ENCODE results near the gene SPATA2.

The SPATA2 gene

GRCh38 chr20:49929142-49929494, 13.8 kb upstream of the SPATA2 start:
- DNase-seq, result no peak

GRCh38 chr20:49928411-49929141, 13.2 kb upstream of the SPATA2 start:
- peak; percentile 31 to 69 for DNase-seq

GRCh38 chr20:49925901-49926454, 10.6 kb upstream of the SPATA2 start:
- no peak for DNase-seq

DNA sequence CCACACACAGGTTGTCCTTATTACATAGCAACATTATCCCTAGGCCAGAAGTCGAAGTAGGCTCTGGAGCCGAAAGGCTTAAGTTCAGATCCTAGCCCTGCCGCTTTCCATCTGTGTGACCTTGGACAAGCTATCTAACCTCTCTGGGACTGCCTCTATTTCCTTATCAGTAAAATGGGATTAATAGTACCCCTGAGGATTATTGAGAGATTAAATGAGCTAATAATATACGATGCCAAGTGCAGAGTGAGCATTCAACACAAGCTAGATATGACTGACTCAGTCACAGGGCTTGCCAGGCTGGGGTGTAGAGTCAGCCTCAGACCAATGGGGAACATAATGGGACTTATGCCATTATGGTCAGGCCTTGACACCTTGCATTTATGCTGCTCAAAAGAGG, 8.9 kb upstream of the SPATA2 start:
- DNase-seq, result no peak

GRCh38 chr20:49919461-49919860, 4.1 kb upstream of the SPATA2 start:
- no peak for DNase-seq

DNA sequence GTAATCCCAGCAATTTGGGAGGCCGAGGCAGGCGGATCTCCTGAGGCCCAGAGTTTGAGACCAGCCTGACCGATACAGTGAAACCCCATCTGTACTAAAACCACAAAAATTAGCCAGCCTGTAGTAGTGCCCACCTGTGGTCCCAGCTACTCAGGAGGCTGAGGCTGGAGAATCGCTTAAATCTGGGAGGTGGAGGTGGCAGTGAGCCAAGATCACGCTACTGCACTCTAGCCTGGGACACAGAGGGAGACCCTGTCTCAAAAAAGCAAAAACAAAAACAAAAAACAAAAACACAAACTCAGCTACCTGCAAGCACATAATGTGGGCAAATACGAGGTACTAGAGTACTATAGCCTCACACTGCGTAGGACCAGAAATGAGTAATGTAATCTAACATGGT, 3.7 kb upstream of the SPATA2 start:
- no peak for DNase-seq

DNA sequence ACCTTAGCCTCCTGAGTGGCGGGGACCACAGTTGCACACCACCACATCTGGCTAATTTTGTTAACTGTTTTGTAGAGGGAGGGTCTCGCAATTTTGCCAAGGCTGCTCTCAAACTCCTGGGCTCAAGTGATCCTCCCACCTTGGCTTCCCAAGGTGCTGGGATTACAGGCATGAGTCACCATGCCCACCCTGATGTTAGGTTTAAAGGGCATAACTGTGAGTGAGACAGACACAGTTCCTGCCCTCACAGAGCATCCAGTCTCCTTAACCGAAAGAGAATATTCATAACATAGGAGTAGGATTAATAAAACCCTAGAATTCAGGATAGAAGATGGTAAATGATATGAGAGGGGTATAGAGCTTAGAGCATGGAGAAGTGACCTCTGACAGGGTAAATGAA, 3.1 kb upstream of the SPATA2 start:
- no peak for DNase-seq

GRCh38 chr20:49916146-49917002, 1.0 kb upstream of the SPATA2 start:
- peak in 1 of 2 experiments; percentile 23 for DNase-seq

- DNase-seq, result no peak
Observed at GRCh38 chr20:49915118-49915379, 280 bp downstream of the SPATA2 start.

DNA sequence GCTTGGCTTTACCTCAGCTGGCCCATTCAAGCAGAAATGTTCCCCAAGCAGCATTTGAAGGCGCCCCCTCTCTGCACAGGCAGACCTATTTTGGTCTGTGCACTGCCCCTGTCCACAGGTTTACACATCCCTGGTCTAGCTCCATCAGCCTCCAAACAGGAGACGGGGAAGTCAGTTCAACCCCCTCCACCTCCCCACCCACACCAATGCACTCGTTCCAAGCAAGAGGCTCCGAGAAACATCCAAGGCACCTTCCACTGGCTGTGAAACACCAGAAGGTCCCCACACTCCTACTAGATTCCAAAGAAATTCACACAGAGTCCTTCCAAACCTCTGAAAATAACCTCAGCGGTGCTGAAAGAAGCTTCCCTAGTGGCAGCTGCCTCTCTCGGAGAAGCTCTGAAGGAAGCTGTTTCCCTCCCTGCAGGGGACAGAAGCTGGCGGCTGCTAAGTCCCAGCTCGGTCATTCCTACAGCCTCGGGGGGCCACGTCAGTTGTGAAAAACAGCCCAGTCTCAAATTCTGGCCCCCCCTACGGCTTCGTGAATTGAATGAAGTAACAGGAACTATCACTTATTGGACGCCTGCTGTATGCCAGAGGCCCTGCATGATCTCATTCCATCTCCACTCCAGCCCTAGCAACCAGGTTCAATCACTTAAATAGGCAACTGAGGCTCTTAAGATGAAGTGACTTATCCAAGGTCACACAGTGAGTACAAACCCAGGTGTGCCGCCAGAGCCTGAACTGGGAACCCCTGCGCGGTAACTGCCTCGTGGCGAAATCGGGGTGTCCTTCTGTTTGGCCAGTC, 815 bp downstream of the SPATA2 start:
- no peak for DNase-seq

GRCh38 chr20:49913399-49914047, 1.8 kb downstream of the SPATA2 start:
- DNase-seq, result no peak

GRCh38 chr20:49910340-49910706, 5.0 kb downstream of the SPATA2 start:
- no peak for DNase-seq

GRCh38 chr20:49909499-49910339, 5.6 kb downstream of the SPATA2 start:
- peak in 1 of 2 experiments; percentile 26 for DNase-seq

GRCh38 chr20:49908258-49908565, 7.1 kb downstream of the SPATA2 start:
- DNase-seq, result no peak

GRCh38 chr20:49907405-49908257, 7.7 kb downstream of the SPATA2 start:
- no peak for DNase-seq

DNA sequence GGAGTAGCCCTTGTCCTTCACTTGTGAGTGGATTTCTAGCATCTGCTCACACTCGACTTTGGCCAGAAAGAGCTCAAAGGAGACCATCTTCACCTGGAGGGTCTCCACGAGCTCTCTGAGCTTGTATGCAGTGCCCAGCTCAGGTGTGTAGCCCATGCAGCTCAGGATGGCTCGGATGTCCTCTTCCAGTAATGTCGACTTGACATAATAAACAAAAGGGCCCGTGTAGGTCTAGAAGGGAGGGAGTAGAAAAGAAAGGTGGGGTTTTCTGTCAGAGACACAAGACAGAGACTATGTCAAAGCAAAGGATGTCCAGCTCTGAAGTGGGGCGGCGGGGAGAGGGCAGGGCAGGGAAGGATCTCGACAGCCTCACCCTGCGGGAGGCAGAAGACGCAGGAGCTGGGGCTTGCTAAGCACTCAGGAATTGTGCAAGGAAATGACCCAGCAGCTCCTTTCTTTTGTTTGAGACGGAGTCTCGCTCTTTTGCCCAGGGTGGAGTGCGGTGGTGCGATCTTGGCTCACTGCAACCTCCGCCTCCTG, 8.6 kb downstream of the SPATA2 start:
- no peak for DNase-seq

DNA sequence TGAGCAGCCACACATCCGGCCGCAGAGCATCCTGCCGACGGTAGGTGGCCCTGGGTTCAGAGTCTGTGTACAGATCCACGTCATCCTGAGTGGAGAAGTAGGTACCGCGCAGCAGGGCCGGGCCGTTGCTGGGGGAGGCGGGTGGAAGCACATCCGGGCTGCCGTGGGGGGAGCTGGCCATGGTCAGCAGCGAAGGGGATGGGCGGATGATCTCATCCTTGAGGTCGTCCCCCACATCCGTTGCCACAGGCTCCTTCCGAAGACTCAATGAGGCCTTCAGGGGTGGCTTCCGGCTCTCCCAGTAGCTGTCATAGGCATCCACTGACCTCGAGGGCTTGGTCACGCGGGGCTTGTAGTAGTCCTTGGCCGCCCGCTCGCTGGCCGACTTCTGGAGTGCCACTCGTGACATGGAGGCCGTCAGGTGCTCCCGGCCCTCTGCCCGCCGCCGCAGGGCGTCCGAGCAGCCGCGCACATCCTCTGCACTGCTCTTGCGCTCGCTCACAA, 9.2 kb downstream of the SPATA2 start:
- no peak for DNase-seq

GRCh38 chr20:49905415-49906091, 9.8 kb downstream of the SPATA2 start:
- no peak for DNase-seq

- no peak for DNase-seq
Observed at GRCh38 chr20:49904440-49905214, 10.7 kb downstream of the SPATA2 start.
